Sigmoid colon (tissue), 7 donors: ENCODE results near the gene RTTN. TPM values are rescaled to one million over a fixed set of nuclear protein-coding genes. Genes with fewer than 3 reads are reported as not detected.

Experiments
- DNase-seq: peaks from one replicate; pipeline ENCODE4 v3.0.0-alpha.2; 2019
- H3K27ac ChIP-seq, 4 donors: fragments of 200-600 bp; sonication (generic); one replicate each; pipeline ENCODE4 v1.5.1; 2016 to 2019; ENCODE audit warnings: mild to moderate bottlenecking in 1 of 4
- H3K27me3 ChIP-seq, 3 donors: fragments of 200-600 bp; sonication (generic); one replicate each; pipeline ENCODE4 v1.5.1; 2019; ENCODE audit warnings: mild to moderate bottlenecking in 1 of 3
- H3K36me3 ChIP-seq, 4 donors: fragments of 200-600 bp; sonication (generic); one replicate each; pipeline ENCODE4 v1.5.1; 2016 to 2019
- H3K4me1 ChIP-seq, 4 donors: fragments of 200-600 bp; sonication (generic); one replicate each; pipeline ENCODE4 v1.5.1; 2017 to 2019
- H3K4me3 ChIP-seq, 4 donors: fragments of 200-600 bp; sonication (generic); one replicate each; pipeline ENCODE4 v1.5.1; 2017 to 2019; ENCODE audit warnings: mild to moderate bottlenecking in 2 of 4, moderate library complexity in 1 of 4
- H3K9me3 ChIP-seq, 4 donors: fragments of 200-600 bp in 3 of 4; sonication (generic) in 3 of 4; one replicate each; pipeline versions ENCODE4 v1.5.1 to v1.6.1; 2013 to 2019
- CTCF ChIP-seq, 4 experiments: fragments of 450-650 bp in 3 of 4; fragments of 200-600 bp in 1 of 4; IDR thresholded peaks; one replicate each; pipeline ENCODE4 v1.5.1; 2016 to 2019; ENCODE audit warnings: antibody characterized with exemption in 4 of 4, mild to moderate bottlenecking in 3 of 4, moderate library complexity in 2 of 4
- EP300 ChIP-seq, 4 donors: sonication (generic); formaldehyde crosslinking; IDR thresholded peaks; one replicate each; pipeline ENCODE4 v1.6.1; 2017; ENCODE audit warnings: antibody characterized with exemption in 4 of 4
- POLR2A ChIP-seq, 2 donors: fragments of 450-650 bp; IDR thresholded peaks; one replicate each; pipeline ENCODE4 v1.6.1; 2016; ENCODE audit warnings: antibody characterized with exemption in 2 of 2, mild to moderate bottlenecking in 2 of 2, moderate library complexity in 2 of 2
- POLR2AphosphoS5 ChIP-seq, 4 donors: sonication (generic); formaldehyde crosslinking; IDR thresholded peaks; one replicate each; pipeline ENCODE4 v1.6.1; 2017; ENCODE audit warnings: antibody characterized with exemption in 4 of 4
- WGBS, 2 donors: extraction: QIAGEN DNeasy Blood & Tissue Kit; methylation state at CpG; one replicate each; pipeline ENCODE4 v1.1.7; 2013; 5-methylcytosine and 5-hydroxymethylcytosine counted together
- intact Hi-C: fragments of 100-400 bp; cut with DNase I; formaldehyde crosslinking; loops from one replicate; pipeline ENCODE4 v1.15.1; 2023
- polyA plus RNA-seq, 3 donors: library from polyadenylated mRNA; stranded (reverse); fragments of 200-250 nt; gene quantifications; one replicate each; pipeline ENCODE4 v1.2.3, GENCODE V29; 2013
- total RNA-seq, 4 donors: library from RNA; depleted of rRNA; stranded (reverse); fragments of >200 nt; gene quantifications; one replicate each; pipeline ENCODE4 v1.1.0, GENCODE V29; 2016
- donor health status: healthy with polysubstance abuse.
- donor health status: Bipolar disorder and iron deficiency.
- donor health status: healthy.

The RTTN gene
- total and polyA plus RNA-seq, 7 donors: 1.4 to 18.2 (median 11.3) TPM

GRCh38 chr18:70207181-70207580 lies 1.7 kb upstream of the RTTN start:
- Histone ChIP-seq H3K27me3 (no peaks in the 10 kb centered on the region), H3K27ac (no peak overlapping the region), H3K4me1 (peaks cover 0 to 18% (median 5%) of the 10 kb centered on the region in 4 donors), H3K9me3 (no peaks in the 10 kb centered on the region), H3K4me3 (no peak overlapping the region), H3K36me3 (no peaks in the 10 kb centered on the region)
- WGBS, 2 donors: 96 to 97% methylated on average over 4 of the region's 4 CpGs
- no peak for DNase-seq
- no peak for TF ChIP-seq POLR2A (IDR thresholded peaks at IDR 0.05)
- no peak for TF ChIP-seq EP300 (IDR thresholded peaks at IDR 0.05)
- no peak for TF ChIP-seq CTCF (IDR thresholded peaks at IDR 0.05)
- no peak for TF ChIP-seq POLR2AphosphoS5 (IDR thresholded peaks at IDR 0.05)
- intact Hi-C loops: loop anchor here (10.0 kb wide), 1 partner anchor 1492 kb away; the partner anchor contains the start of gene TMX3

GRCh38 chr18:70200286-70200685 lies 5.2 kb downstream of the RTTN start:
- no peak for TF ChIP-seq CTCF (IDR thresholded peaks at IDR 0.05)
- H3K36me3 ChIP-seq: peaks cover 0 to 40% (median 3%) of the 10 kb centered on the region in 4 donors
- H3K4me3 ChIP-seq: no peak overlapping the region
- WGBS, 2 donors: 0 to 48% methylated on average over 1 of the region's 1 CpG
- intact Hi-C loops: loop anchor here (10.0 kb wide), 1 partner anchor 1485 kb away; the partner anchor contains the start of gene TMX3
- no peak for DNase-seq
- H3K9me3 ChIP-seq: no peaks in the 10 kb centered on the region
- H3K27ac ChIP-seq: no peak overlapping the region
- H3K27me3 ChIP-seq: no peaks in the 10 kb centered on the region
- H3K4me1 ChIP-seq: peaks cover 0 to 31% (median 5%) of the 10 kb centered on the region in 4 donors

- intact Hi-C loops: loop anchor here (2.0 to 5.0 kb wide), 2 partner anchors 237 to 254 kb away; no protein-coding TSS in a partner anchor
- no peak overlapping the region for H3K4me3 ChIP-seq
- H3K36me3 ChIP-seq: peaks cover 0 to 55% (median 4%) of the 10 kb centered on the region in 4 donors
- 25 to 52% methylated on average over 3 of the region's 3 CpGs for WGBS, 2 donors
- no peak for DNase-seq
- TF ChIP-seq POLR2A (IDR thresholded peaks at IDR 0.05) (no peak), POLR2AphosphoS5 (IDR thresholded peaks at IDR 0.05) (no peak), CTCF (IDR thresholded peaks at IDR 0.05) (no peak), EP300 (IDR thresholded peaks at IDR 0.05) (no peak)
- H3K4me1 ChIP-seq: peaks cover 0 to 17% (median 0%) of the 10 kb centered on the region in 4 donors
- H3K27ac ChIP-seq: peak overlapping the region in 2 of 4 donors; percentile 70 to 72
- no peaks in the 10 kb centered on the region for H3K9me3 ChIP-seq
- no peaks in the 10 kb centered on the region for H3K27me3 ChIP-seq
Measured at GRCh38 chr18:70197844-70198243, 7.6 kb downstream of the RTTN start.

- WGBS, 2 donors: 85 to 92% methylated on average over 6 of the region's 6 CpGs
- no peak overlapping the region for H3K4me3 ChIP-seq
- H3K9me3 ChIP-seq: no peaks in the 10 kb centered on the region
- no peaks in the 10 kb centered on the region for H3K27me3 ChIP-seq
- TF ChIP-seq POLR2AphosphoS5 (IDR thresholded peaks at IDR 0.05) (peak; percentile 67 to 86 (median 84)), POLR2A (IDR thresholded peaks at IDR 0.05) (no peak), CTCF (IDR thresholded peaks at IDR 0.05) (no peak), EP300 (IDR thresholded peaks at IDR 0.05) (peak; percentile 60 to 82 (median 67))
- intact Hi-C loops: loop anchor here (2.0 to 5.0 kb wide), 2 partner anchors 238 to 255 kb away; no protein-coding TSS in a partner anchor
- no peak for DNase-seq
- peak overlapping the region in 3 of 4 donors; percentile 34 to 72 (median 70) for H3K27ac ChIP-seq
- H3K36me3 ChIP-seq: peaks cover 0 to 63% (median 5%) of the 10 kb centered on the region in 4 donors
- H3K4me1 ChIP-seq: peaks cover 0 to 17% (median 0%) of the 10 kb centered on the region in 4 donors
Measured at GRCh38 chr18:70197026-70197425, 8.5 kb downstream of the RTTN start.
